ENCODE data around the gene SCUBE1.

GRCh38 chr22:43179146-43179910 is 163.8 kb downstream of the SCUBE1 start:
- TF ChIP-seq CTCF (IDR thresholded peaks at IDR 0.05) (no peak), IRF3 (IDR thresholded peaks at IDR 0.05; ENCODE audit: low read depth, low read length) (no peak)

Data from SK-N-SH (cell line).